ENCODE data around the gene NRIP3.

NRIP3 gene

DNA sequence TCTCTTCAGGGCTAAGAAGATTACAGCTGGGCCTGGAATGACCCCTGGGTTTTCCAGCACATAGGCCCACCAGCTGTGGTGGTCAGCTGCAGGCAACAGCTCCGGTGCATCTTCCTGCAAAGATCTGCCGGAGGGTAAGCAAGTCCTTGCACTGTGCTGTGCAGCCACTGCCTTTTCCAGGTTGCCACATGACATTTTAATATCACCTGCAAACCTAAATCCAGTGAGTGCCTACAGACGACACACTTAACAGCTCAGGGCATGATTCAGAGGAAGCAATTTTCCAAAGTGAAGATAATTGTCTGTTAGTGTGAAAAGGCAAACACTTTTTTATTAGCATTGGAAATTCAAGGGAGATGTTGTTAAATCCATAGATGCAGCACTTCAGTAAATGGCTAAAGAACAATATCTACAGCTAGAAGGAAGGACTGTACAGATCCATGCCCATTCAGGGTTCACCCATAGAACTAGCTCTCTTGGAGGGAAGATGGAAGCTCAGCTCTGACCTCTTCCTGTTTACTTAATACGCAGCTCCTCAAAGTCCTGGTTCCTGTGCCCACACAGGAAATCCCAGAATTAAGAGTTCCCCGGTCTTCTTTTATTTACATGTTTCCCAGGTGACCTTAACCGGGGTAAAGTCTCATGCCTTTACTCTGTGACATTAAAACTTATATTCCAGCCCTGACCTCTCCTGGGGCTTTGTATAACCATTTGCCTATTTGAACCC is 13.3 kb upstream of the NRIP3 start:
- H3K27ac ChIP-seq (ENCODE audit: low read depth, low read length, poor library complexity, severe bottlenecking): no peak overlapping the region
- H3K4me2 ChIP-seq (ENCODE audit: low read length): no peak overlapping the region
- H3K79me2 ChIP-seq (ENCODE audit: insufficient read depth, low read length): no peaks in the 10 kb centered on the region
- no peaks in the 10 kb centered on the region for H3F3A ChIP-seq (ENCODE audit: insufficient read depth, low read length)
- no peak overlapping the region for H3K4me3 ChIP-seq (ENCODE audit: low read depth, low read length, poor library complexity, severe bottlenecking)
- TF ChIP-seq, protein P1, sequence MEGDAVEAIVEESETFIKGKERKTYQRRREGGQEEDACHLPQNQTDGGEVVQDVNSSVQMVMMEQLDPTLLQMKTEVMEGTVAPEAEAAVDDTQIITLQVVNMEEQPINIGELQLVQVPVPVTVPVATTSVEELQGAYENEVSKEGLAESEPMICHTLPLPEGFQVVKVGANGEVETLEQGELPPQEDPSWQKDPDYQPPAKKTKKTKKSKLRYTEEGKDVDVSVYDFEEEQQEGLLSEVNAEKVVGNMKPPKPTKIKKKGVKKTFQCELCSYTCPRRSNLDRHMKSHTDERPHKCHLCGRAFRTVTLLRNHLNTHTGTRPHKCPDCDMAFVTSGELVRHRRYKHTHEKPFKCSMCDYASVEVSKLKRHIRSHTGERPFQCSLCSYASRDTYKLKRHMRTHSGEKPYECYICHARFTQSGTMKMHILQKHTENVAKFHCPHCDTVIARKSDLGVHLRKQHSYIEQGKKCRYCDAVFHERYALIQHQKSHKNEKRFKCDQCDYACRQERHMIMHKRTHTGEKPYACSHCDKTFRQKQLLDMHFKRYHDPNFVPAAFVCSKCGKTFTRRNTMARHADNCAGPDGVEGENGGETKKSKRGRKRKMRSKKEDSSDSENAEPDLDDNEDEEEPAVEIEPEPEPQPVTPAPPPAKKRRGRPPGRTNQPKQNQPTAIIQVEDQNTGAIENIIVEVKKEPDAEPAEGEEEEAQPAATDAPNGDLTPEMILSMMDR (IDR thresholded peaks at IDR 0.05; ENCODE audit: low read length): no peak
- TF ChIP-seq EZH2 (IDR thresholded peaks at IDR 0.05; ENCODE audit: borderline replicate concordance, low read length): no peak
- no peaks in the 10 kb centered on the region for H3K36me3 ChIP-seq (ENCODE audit: insufficient read depth, low read length)
- no peak overlapping the region for H2AFZ ChIP-seq (ENCODE audit: low read length)
- H3K27me3 ChIP-seq (ENCODE audit: insufficient read depth, low read length): 0 out of 2 replicates have a peak, but pooled peaks cover 3% of the 10 kb centered on the region
- H3K9me2 ChIP-seq (ENCODE audit: low read depth, low read length): no peaks in the 10 kb centered on the region
- H3K4me1 ChIP-seq (ENCODE audit: insufficient read depth, low read length, severe bottlenecking): no peaks in the 10 kb centered on the region
- no peaks in the 10 kb centered on the region for H3K9me3 ChIP-seq (ENCODE audit: low read length)
- H3K9ac ChIP-seq (ENCODE audit: low read length): no peak overlapping the region
- no peaks in the 10 kb centered on the region for H4K20me1 ChIP-seq (ENCODE audit: insufficient read depth, low read length)

DNA sequence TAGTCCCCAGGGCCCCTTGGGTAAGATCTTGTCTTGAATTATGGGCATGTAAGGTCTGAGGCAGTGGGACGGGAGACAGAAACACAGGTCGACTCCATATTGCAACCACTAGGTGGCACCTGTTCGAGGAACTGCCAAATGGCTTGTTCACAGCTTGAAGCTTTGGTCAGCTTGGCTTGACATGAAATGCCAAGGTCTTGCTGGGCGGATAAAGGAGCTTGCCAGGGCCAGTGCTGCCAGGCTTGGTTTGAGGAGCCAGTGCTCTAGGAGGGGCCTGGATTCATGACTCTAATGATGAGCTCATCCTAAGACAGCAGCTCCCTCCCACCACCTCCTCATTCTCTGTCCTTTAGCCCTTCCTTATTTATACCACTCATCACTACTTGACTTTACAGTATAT is 11.9 kb upstream of the NRIP3 start:
- H3K4me3 ChIP-seq (ENCODE audit: low read depth, low read length, poor library complexity, severe bottlenecking): no peak overlapping the region
- no peaks in the 10 kb centered on the region for H3K79me2 ChIP-seq (ENCODE audit: insufficient read depth, low read length)
- no peak for TF ChIP-seq EZH2 (IDR thresholded peaks at IDR 0.05; ENCODE audit: borderline replicate concordance, low read length)
- TF ChIP-seq, protein P1 (IDR thresholded peaks at IDR 0.05; ENCODE audit: low read length): peak; percentile 70
- H3K36me3 ChIP-seq (ENCODE audit: insufficient read depth, low read length): no peaks in the 10 kb centered on the region
- no peaks in the 10 kb centered on the region for H3K9me2 ChIP-seq (ENCODE audit: low read depth, low read length)
- H3F3A ChIP-seq (ENCODE audit: insufficient read depth, low read length): no peaks in the 10 kb centered on the region
- no peaks in the 10 kb centered on the region for H4K20me1 ChIP-seq (ENCODE audit: insufficient read depth, low read length)
- H3K4me1 ChIP-seq (ENCODE audit: insufficient read depth, low read length, severe bottlenecking): no peaks in the 10 kb centered on the region
- no peak overlapping the region for H3K27ac ChIP-seq (ENCODE audit: low read depth, low read length, poor library complexity, severe bottlenecking)
- no peaks in the 10 kb centered on the region for H3K9me3 ChIP-seq (ENCODE audit: low read length)
- 0 out of 2 replicates have a peak, but pooled peaks cover 3% of the 10 kb centered on the region for H3K27me3 ChIP-seq (ENCODE audit: insufficient read depth, low read length)
- no peak overlapping the region for H3K4me2 ChIP-seq (ENCODE audit: low read length)
- no peak overlapping the region for H2AFZ ChIP-seq (ENCODE audit: low read length)
- H3K9ac ChIP-seq (ENCODE audit: low read length): no peak overlapping the region

DNA sequence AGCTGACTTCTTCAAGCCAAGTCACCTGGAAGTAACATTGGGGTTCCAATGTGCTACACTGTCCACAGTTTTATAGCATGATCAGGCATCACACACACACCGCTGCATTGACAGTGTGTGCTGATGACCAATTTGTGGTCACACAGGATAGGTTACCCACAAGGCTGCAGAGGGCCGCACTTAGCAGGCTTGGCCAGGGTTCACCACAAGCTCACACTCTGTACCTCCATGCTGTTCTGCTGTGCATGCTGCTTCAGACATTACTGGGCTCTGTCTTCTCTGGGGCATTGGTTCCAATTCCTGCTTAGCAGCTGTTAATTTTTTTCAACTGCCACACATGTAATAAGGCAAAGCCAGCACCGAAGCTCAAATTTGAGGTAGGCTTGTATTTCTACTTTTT is 11.0 kb upstream of the NRIP3 start:
- H3K36me3 ChIP-seq (ENCODE audit: insufficient read depth, low read length): no peaks in the 10 kb centered on the region
- H3K9me2 ChIP-seq (ENCODE audit: low read depth, low read length): no peaks in the 10 kb centered on the region
- no peak overlapping the region for H3K4me2 ChIP-seq (ENCODE audit: low read length)
- no peaks in the 10 kb centered on the region for H3K79me2 ChIP-seq (ENCODE audit: insufficient read depth, low read length)
- H3F3A ChIP-seq (ENCODE audit: insufficient read depth, low read length): no peaks in the 10 kb centered on the region
- no peaks in the 10 kb centered on the region for H4K20me1 ChIP-seq (ENCODE audit: insufficient read depth, low read length)
- no peak overlapping the region for H3K27ac ChIP-seq (ENCODE audit: low read depth, low read length, poor library complexity, severe bottlenecking)
- H3K27me3 ChIP-seq (ENCODE audit: insufficient read depth, low read length): 0 out of 2 replicates have a peak, but pooled peaks cover 3% of the 10 kb centered on the region
- no peak overlapping the region for H2AFZ ChIP-seq (ENCODE audit: low read length)
- no peak for TF ChIP-seq EZH2 (IDR thresholded peaks at IDR 0.05; ENCODE audit: borderline replicate concordance, low read length)
- TF ChIP-seq, protein P1 (IDR thresholded peaks at IDR 0.05; ENCODE audit: low read length): no peak
- H3K9ac ChIP-seq (ENCODE audit: low read length): no peak overlapping the region
- no peak overlapping the region for H3K4me3 ChIP-seq (ENCODE audit: low read depth, low read length, poor library complexity, severe bottlenecking)
- H3K9me3 ChIP-seq (ENCODE audit: low read length): no peaks in the 10 kb centered on the region
- no peaks in the 10 kb centered on the region for H3K4me1 ChIP-seq (ENCODE audit: insufficient read depth, low read length, severe bottlenecking)
